ENCODE measurements around the gene LPAR1. TPM values are rescaled to one million over a fixed set of nuclear protein-coding genes. Genes with fewer than 3 reads are reported as not detected.
"Not testable (repeated sequence)": the region's sequence is repeated elsewhere in the genome, so short reads cannot be mapped to it uniquely, and the experiment has no call there.

The LPAR1 gene
- total RNA-seq, 1 donor from 2014 or later: 11.5 TPM

- Mint-ChIP-seq H3K27me3 (ENCODE audit: low read depth, unreplicated experiment) (no peaks in the 10 kb centered on the region), H3K4me1 (ENCODE audit: low read depth, unreplicated experiment) (no peaks in the 10 kb centered on the region), H3K4me3 (ENCODE audit: unreplicated experiment) (no peak overlapping the region), H3K9me3 (ENCODE audit: unreplicated experiment) (no peaks in the 10 kb centered on the region), H3K36me3 (ENCODE audit: low read depth, unreplicated experiment) (peaks cover 3% of the 10 kb centered on the region), H3K27ac (ENCODE audit: unreplicated experiment) (no peak overlapping the region)
- DNase-seq (ENCODE audit: low read depth) (no peak), FAIRE-seq (no peak)
- Histone ChIP-seq H3K4me1 (ENCODE audit: insufficient read depth, low read length) (no peaks in the 10 kb centered on the region), H4K20me1 (ENCODE audit: insufficient read depth, low read length) (no peaks in the 10 kb centered on the region), H3K4me3 (ENCODE audit: insufficient read depth, low read depth, low read length) (no peak overlapping the region), H3K9me3 (ENCODE audit: insufficient read depth, low read depth, low read length) (no peaks in the 10 kb centered on the region), H3K27ac (ENCODE audit: low read depth, low read length) (no peak overlapping the region), H3K4me2 (ENCODE audit: low read length) (no peak overlapping the region), H3K36me3 (ENCODE audit: insufficient read depth, low read length) (no peaks in the 10 kb centered on the region), H3K9ac (ENCODE audit: low read length) (no peak overlapping the region), H3K27me3 (ENCODE audit: insufficient read depth, low read length) (no peaks in the 10 kb centered on the region), H3K79me2 (ENCODE audit: insufficient read depth, low read length) (no peaks in the 10 kb centered on the region), H2AFZ (ENCODE audit: low read depth, low read length) (no peak overlapping the region)
- TF ChIP-seq CTCF (IDR thresholded peaks at IDR 0.05; ENCODE audit: insufficient read depth, low read depth, low read length): no peak
These were observed 166.5 kb downstream of the LPAR1 start for GRCh38 chr9:110871736-110872135.

GRCh38 chr9:110869931-110870330 is 168.3 kb downstream of the LPAR1 start:
- H3K27ac Mint-ChIP-seq (ENCODE audit: unreplicated experiment): no peak overlapping the region
- Histone ChIP-seq H3K27me3 (ENCODE audit: insufficient read depth, low read length) (no peaks in the 10 kb centered on the region), H2AFZ (ENCODE audit: low read depth, low read length) (no peak overlapping the region), H3K79me2 (ENCODE audit: insufficient read depth, low read length) (no peaks in the 10 kb centered on the region), H3K27ac (ENCODE audit: low read depth, low read length) (no peak overlapping the region), H4K20me1 (ENCODE audit: insufficient read depth, low read length) (no peaks in the 10 kb centered on the region), H3K9ac (ENCODE audit: low read length) (no peak overlapping the region), H3K36me3 (ENCODE audit: insufficient read depth, low read length) (no peaks in the 10 kb centered on the region), H3K4me2 (ENCODE audit: low read length) (no peak overlapping the region), H3K4me3 (ENCODE audit: insufficient read depth, low read depth, low read length) (no peak overlapping the region), H3K4me1 (ENCODE audit: insufficient read depth, low read length) (no peaks in the 10 kb centered on the region), H3K9me3 (ENCODE audit: insufficient read depth, low read depth, low read length) (no peaks in the 10 kb centered on the region)
- FAIRE-seq (no peak), DNase-seq (ENCODE audit: low read depth) (no peak)
- no peak overlapping the region for H3K4me3 Mint-ChIP-seq (ENCODE audit: unreplicated experiment)
- H3K27me3 Mint-ChIP-seq (ENCODE audit: low read depth, unreplicated experiment): no peaks in the 10 kb centered on the region
- H3K36me3 Mint-ChIP-seq (ENCODE audit: low read depth, unreplicated experiment): no peaks in the 10 kb centered on the region
- TF ChIP-seq EZH2 (IDR thresholded peaks at IDR 0.05; ENCODE audit: insufficient read depth, low read length) (no peak), CTCF (IDR thresholded peaks at IDR 0.05; ENCODE audit: insufficient read depth, low read depth, low read length) (no peak)
- H3K4me1 Mint-ChIP-seq (ENCODE audit: low read depth, unreplicated experiment): no peaks in the 10 kb centered on the region
- no peaks in the 10 kb centered on the region for H3K9me3 Mint-ChIP-seq (ENCODE audit: unreplicated experiment)

DNA sequence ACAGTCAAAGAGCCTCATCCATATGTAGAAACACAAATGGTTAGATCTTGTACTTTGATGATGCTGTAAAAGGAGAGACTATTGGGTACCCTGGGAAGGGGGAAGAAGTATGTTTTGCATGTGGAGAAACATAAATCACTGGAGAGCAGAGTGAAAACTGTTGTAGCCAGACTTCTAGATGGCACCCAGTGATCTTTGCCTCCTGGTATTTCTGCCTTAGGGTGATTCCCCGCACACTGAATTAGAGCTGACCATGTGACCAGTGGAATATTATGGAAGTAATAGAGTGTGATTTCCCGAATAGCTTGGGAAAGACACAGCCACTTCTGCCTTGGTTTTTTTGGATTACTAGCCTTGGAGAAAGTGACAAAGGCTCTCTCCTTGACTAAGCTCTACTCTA is 174.3 kb downstream of the LPAR1 start:
- Histone ChIP-seq H3K9me3 (ENCODE audit: insufficient read depth, low read depth, low read length) (peaks cover 14% of the 10 kb centered on the region), H4K20me1 (ENCODE audit: insufficient read depth, low read length) (no peaks in the 10 kb centered on the region), H3K27ac (ENCODE audit: low read depth, low read length) (no peak overlapping the region), H3K4me2 (ENCODE audit: low read length) (no peak overlapping the region), H3K79me2 (ENCODE audit: insufficient read depth, low read length) (no peaks in the 10 kb centered on the region), H3K4me1 (ENCODE audit: insufficient read depth, low read length) (no peaks in the 10 kb centered on the region), H3K36me3 (ENCODE audit: insufficient read depth, low read length) (no peaks in the 10 kb centered on the region), H3K9ac (ENCODE audit: low read length) (no peak overlapping the region), H2AFZ (ENCODE audit: low read depth, low read length) (no peak overlapping the region), H3K27me3 (ENCODE audit: insufficient read depth, low read length) (no peaks in the 10 kb centered on the region), H3K4me3 (ENCODE audit: insufficient read depth, low read depth, low read length) (no peak overlapping the region)
- no peak for FAIRE-seq
- no peaks in the 10 kb centered on the region for H3K4me1 Mint-ChIP-seq (ENCODE audit: low read depth, unreplicated experiment)
- H3K4me3 Mint-ChIP-seq (ENCODE audit: unreplicated experiment): no peak overlapping the region
- H3K27ac Mint-ChIP-seq (ENCODE audit: unreplicated experiment): no peak overlapping the region
- TF ChIP-seq EZH2 (IDR thresholded peaks at IDR 0.05; ENCODE audit: insufficient read depth, low read length) (no peak), CTCF (IDR thresholded peaks at IDR 0.05; ENCODE audit: insufficient read depth, low read depth, low read length) (no peak)
- H3K27me3 Mint-ChIP-seq (ENCODE audit: low read depth, unreplicated experiment): no peaks in the 10 kb centered on the region
- no peak for DNase-seq (ENCODE audit: low read depth)
- H3K9me3 Mint-ChIP-seq (ENCODE audit: unreplicated experiment): peaks cover 15% of the 10 kb centered on the region
- peaks cover 7% of the 10 kb centered on the region for H3K36me3 Mint-ChIP-seq (ENCODE audit: low read depth, unreplicated experiment)

DNA sequence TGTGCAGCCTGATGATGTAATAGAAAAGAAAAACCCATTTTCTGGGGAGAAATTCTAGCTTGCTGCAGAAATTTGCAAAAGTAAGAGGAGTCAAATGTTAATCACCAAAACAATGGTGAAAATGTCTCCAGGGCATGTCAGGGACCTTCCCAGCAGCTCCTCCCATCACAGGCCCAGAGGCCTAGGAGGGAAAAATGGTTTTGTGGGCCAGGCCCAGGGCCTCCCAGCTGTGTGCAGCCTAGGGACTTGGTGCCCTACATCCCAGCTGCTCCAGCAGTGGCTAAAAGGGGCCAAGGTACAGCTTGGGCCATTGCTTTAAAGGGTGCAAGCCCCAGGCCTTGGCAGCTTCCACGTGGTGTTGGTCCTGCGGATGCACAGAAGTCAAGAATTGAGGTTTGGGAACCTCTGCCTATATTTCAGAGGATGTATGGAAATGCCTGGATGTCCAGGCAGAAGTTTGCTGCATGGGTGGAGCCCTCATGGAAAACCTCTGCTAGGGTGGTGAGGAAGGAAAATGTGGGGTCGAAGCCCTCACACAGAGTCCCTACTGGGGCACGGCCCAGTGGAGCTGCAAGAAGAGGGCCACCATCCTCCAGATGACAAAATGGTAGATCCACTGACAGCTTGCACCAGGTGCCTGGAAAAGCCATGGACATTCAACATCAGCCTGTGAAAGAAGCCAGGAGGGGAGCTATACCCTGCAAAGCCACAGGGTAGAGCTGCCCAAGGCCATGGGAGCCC is 176.7 kb downstream of the LPAR1 start:
- FAIRE-seq; H4K20me1 ChIP-seq (ENCODE audit: insufficient read depth, low read length); H3K36me3 Mint-ChIP-seq (ENCODE audit: low read depth, unreplicated experiment); H3K4me1 Mint-ChIP-seq (ENCODE audit: low read depth, unreplicated experiment); DNase-seq (ENCODE audit: low read depth); H3K27me3 Mint-ChIP-seq (ENCODE audit: low read depth, unreplicated experiment); H3K36me3 ChIP-seq (ENCODE audit: insufficient read depth, low read length); H3K4me3 ChIP-seq (ENCODE audit: insufficient read depth, low read depth, low read length); H2AFZ ChIP-seq (ENCODE audit: low read depth, low read length); H3K27me3 ChIP-seq (ENCODE audit: insufficient read depth, low read length); H3K27ac Mint-ChIP-seq (ENCODE audit: unreplicated experiment); H3K4me1 ChIP-seq (ENCODE audit: insufficient read depth, low read length); H3K79me2 ChIP-seq (ENCODE audit: insufficient read depth, low read length); H3K4me2 ChIP-seq (ENCODE audit: low read length); H3K9ac ChIP-seq (ENCODE audit: low read length); H3K27ac ChIP-seq (ENCODE audit: low read depth, low read length); H3K4me3 Mint-ChIP-seq (ENCODE audit: unreplicated experiment): not testable (repeated sequence)
- H3K9me3 ChIP-seq (ENCODE audit: insufficient read depth, low read depth, low read length): peaks cover 14% of the 10 kb centered on the region
- H3K9me3 Mint-ChIP-seq (ENCODE audit: unreplicated experiment): peaks cover 15% of the 10 kb centered on the region

Measured in astrocyte (in vitro differentiated cells and primary cell).